DND-41 (cell line): ENCODE results near the gene DNASE2.

Experiments
- ATAC-seq: fragments of 200-7000 bp; cut with Tn5 transposase; 3 replicates; pipeline ENCODE4 v1.9.1; 2021; ENCODE audit warnings: low read depth; ENCODE audit not compliant: insufficient read depth
- DNase-seq: peaks from one replicate; pipeline ENCODE4 v3.0.0-alpha.2; 2020
- H2AFZ ChIP-seq: 2 replicates; pipeline ENCODE4 v1.6.0; 2012; ENCODE audit warnings: low read depth, low read length
- H3K27ac ChIP-seq: 2 replicates; pipeline ENCODE4 v1.5.1; 2012; ENCODE audit warnings: low read length, inconsistent platforms
- H3K27me3 ChIP-seq: fragments of 200-600 bp; sonication (generic); 2 replicates; pipeline ENCODE4 v1.6.0; 2012; ENCODE audit warnings: low read length, mild to moderate bottlenecking, inconsistent platforms; ENCODE audit not compliant: insufficient read depth, poor library complexity
- H3K36me3 ChIP-seq: 2 replicates; pipeline ENCODE4 v1.5.1; 2012; ENCODE audit warnings: low read length, inconsistent platforms; ENCODE audit not compliant: insufficient read depth
- H3K4me1 ChIP-seq: 2 replicates; pipeline ENCODE4 v1.5.1; 2012; ENCODE audit warnings: mild to moderate bottlenecking, low read length; ENCODE audit not compliant: insufficient read depth
- H3K4me2 ChIP-seq: 2 replicates; pipeline ENCODE4 v1.6.0; 2012; ENCODE audit warnings: mild to moderate bottlenecking, moderate library complexity, low read length, inconsistent platforms; ENCODE audit not compliant: insufficient read depth
- H3K4me3 ChIP-seq, 2 experiments: fragments of 200-600 bp in 1 of 2; shearing (Covaris generic) in 1 of 2; 2 replicates each; pipeline ENCODE4 v1.5.1; 2012 to 2016; ENCODE audit warnings: inconsistent platforms in 2 of 2, low read length in 2 of 2, mild to moderate bottlenecking in 2 of 2, low read depth in 1 of 2, moderate library complexity in 1 of 2
- H3K79me2 ChIP-seq: 2 replicates; pipeline ENCODE4 v1.6.0; 2012; ENCODE audit warnings: low read length, inconsistent platforms; ENCODE audit not compliant: insufficient read depth
- H3K9ac ChIP-seq: 2 replicates; pipeline ENCODE4 v1.6.0; 2012; ENCODE audit warnings: low read depth, mild to moderate bottlenecking, inconsistent platforms, low read length, moderate library complexity
- H3K9me3 ChIP-seq: 2 replicates; pipeline ENCODE4 v1.5.1; 2012; ENCODE audit warnings: low read length, moderate library complexity, mild to moderate bottlenecking, inconsistent platforms; ENCODE audit not compliant: insufficient read depth, severe bottlenecking
- H4K20me1 ChIP-seq: 2 replicates; pipeline ENCODE4 v1.6.0; 2012; ENCODE audit warnings: low read length; ENCODE audit not compliant: insufficient read depth
- EZH2 ChIP-seq: IDR thresholded peaks from 3 replicates; pipeline ENCODE4 v1.6.1; 2012; ENCODE audit warnings: borderline replicate concordance, low read depth, mild to moderate bottlenecking, moderate library complexity, low read length, inconsistent platforms; ENCODE audit not compliant: severe bottlenecking
- TF ChIP-seq, protein P1 (sequence below): IDR thresholded peaks from 2 replicates; pipeline ENCODE4 v1.5.1; 2012; ENCODE audit warnings: borderline replicate concordance, low read length, moderate library complexity, mild to moderate bottlenecking; ENCODE audit not compliant: poor library complexity, severe bottlenecking; ENCODE audit errors: extremely low read depth

Gene DNASE2, protein sequence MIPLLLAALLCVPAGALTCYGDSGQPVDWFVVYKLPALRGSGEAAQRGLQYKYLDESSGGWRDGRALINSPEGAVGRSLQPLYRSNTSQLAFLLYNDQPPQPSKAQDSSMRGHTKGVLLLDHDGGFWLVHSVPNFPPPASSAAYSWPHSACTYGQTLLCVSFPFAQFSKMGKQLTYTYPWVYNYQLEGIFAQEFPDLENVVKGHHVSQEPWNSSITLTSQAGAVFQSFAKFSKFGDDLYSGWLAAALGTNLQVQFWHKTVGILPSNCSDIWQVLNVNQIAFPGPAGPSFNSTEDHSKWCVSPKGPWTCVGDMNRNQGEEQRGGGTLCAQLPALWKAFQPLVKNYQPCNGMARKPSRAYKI

DNA sequence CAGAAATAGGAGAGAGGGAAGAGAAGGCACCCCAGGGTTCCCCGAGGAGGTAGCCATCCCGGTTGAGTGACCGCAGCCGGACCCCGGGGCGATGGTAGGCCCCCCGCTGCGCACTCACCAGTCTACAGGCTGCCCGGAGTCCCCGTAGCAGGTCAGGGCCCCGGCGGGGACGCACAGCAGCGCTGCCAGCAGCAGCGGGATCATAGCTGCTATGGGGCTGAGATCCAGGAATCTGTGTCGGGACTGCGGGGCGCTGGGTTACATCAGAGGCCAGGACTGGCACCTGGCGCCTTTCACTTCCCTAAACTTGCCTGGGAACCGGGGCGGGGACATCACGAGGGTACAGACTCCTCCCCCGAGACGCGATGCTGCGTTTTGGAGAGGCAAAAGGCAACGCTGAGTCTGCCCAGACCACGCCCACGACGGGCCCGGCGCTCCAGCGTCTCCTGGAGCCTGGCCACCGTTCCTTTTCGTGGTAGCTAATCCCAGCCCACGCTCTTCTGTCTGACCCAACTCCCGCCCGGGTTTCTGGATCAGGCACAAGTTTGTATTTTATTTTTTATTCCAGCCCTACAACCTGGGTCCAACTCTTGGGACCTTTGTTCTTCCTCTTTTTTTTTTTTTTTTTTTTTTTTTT lies at the start of gene DNASE2:
Gene DNASE2, minus strand, starts transcription at position 278 of the 637 bp plus-strand sequence. Its CDS starts 74 bp downstream, at position 204.
- H2AFZ ChIP-seq = peak within 1 kb of the TSS; percentile 98
- peak within 1 kb of the TSS; percentile 92 for H3K9ac ChIP-seq
- peaks cover 5% of the 10 kb centered on the region for H3K9me3 ChIP-seq
- peak within 1 kb of the TSS; percentile 85 for H3K27ac ChIP-seq
- no peaks in the 10 kb centered on the region for H4K20me1 ChIP-seq
- peak within 1 kb of the TSS; percentile 91 to 98 for H3K4me3 ChIP-seq
- H3K36me3 ChIP-seq = peaks cover 14% of the 10 kb centered on the region
- DNase-seq (peak; percentile 96), ATAC-seq (peak; percentile 98)
- no peaks in the 10 kb centered on the region for H3K27me3 ChIP-seq
- TF ChIP-seq, protein P1, sequence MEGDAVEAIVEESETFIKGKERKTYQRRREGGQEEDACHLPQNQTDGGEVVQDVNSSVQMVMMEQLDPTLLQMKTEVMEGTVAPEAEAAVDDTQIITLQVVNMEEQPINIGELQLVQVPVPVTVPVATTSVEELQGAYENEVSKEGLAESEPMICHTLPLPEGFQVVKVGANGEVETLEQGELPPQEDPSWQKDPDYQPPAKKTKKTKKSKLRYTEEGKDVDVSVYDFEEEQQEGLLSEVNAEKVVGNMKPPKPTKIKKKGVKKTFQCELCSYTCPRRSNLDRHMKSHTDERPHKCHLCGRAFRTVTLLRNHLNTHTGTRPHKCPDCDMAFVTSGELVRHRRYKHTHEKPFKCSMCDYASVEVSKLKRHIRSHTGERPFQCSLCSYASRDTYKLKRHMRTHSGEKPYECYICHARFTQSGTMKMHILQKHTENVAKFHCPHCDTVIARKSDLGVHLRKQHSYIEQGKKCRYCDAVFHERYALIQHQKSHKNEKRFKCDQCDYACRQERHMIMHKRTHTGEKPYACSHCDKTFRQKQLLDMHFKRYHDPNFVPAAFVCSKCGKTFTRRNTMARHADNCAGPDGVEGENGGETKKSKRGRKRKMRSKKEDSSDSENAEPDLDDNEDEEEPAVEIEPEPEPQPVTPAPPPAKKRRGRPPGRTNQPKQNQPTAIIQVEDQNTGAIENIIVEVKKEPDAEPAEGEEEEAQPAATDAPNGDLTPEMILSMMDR = peak; percentile 2
- no peak for TF ChIP-seq EZH2
- peak within 1 kb of the TSS; percentile 91 for H3K4me2 ChIP-seq
- H3K4me1 ChIP-seq = peaks cover 24% of the 10 kb centered on the region
- H3K79me2 ChIP-seq = peaks cover 18% of the 10 kb centered on the region

DNA sequence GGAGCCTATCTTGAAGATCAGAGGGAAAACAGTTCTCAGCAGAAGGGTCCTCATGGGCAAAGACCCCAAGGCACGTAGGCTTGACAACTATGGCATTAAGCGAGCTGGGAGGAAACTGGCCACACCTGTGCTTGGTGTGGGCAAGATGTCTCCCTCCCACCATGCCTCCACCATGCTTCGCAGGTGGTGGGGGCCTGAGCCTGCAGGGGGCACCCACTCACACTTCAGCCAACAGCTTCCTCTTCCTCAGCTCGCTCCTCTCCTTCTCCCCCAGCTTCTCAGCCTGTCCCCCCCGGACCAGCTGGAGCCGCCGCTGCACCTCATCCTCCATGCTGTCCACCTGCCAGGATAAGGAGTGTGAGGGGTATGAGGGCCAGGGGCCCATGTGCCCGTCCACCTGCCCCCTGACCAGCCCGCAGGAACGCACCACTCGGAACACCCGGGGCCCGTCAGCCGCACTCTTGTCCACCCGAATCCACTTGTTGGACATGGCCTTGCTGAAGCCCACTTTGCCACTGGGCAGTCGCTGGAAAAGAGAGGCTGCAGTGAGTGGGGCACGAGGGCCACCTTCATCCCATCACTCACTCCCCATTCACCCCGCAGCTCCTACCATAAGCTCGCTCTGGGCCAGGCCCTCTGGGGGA lies 48.9 kb upstream of the DNASE2 start:
- TF ChIP-seq, protein P1 = peak; percentile 37
- TF ChIP-seq EZH2 = no peak
- Histone ChIP-seq H3K4me3 (no peak overlapping the region), H3K9ac (no peak overlapping the region), H3K9me3 (no peaks in the 10 kb centered on the region), H3K4me1 (peaks cover 36% of the 10 kb centered on the region), H3K36me3 (peaks cover 65% of the 10 kb centered on the region), H4K20me1 (peaks cover 26% of the 10 kb centered on the region), H3K27ac (no peak overlapping the region; the same call in 1 of the 2 replicates), H3K4me2 (peak overlapping the region; percentile 11; the same call in 1 of the 2 replicates), H3K27me3 (no peaks in the 10 kb centered on the region), H3K79me2 (peaks cover 54% of the 10 kb centered on the region), H2AFZ (no peak overlapping the region)
- DNase-seq (no peak), ATAC-seq (no peak)

DNA sequence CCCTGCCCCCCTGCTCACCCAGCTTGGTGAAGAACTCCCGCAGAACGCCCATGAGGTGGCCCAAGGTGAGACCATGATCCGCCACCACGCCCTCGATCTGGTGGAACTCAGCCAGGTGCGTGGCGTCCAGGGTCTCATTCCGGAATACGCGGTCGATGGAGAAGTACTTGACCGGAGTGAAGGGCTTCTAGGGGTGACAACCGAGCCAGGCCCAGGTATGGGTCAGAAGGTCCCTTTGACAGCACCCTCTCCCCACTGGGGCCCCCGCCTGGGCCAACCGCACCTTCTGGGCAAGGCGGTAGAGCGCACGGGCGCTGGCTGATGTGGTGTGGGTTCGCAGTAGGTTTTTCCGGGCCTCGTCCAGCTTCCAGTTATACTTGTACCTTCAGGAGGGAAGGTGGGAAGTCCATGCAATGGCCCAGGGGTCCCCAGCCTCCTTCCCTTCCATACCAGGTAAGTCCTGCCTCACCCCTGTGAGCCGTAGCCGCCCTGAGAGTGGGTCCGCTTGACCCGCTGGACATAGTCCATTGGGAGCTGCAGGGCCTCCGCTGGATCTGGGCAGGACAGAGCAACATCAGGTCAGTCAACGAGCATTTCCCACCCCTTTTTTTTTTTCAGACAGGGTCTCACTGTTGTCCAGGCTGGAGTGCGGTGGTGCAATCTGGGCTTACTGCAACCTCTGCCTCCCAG lies 43.5 kb upstream of the DNASE2 start:
- DNase-seq = no peak
- Histone ChIP-seq H3K36me3 (peaks cover 70% of the 10 kb centered on the region), H2AFZ (no peak overlapping the region), H3K4me2 (no peak overlapping the region), H3K27ac (no peak overlapping the region), H3K27me3 (no peaks in the 10 kb centered on the region), H3K4me3 (no peak overlapping the region), H3K9ac (peak overlapping the region; percentile 12; the same call in 1 of the 2 replicates), H4K20me1 (peaks cover 15% of the 10 kb centered on the region; the same call in 1 of the 2 replicates), H3K9me3 (no peaks in the 10 kb centered on the region), H3K4me1 (no peaks in the 10 kb centered on the region), H3K79me2 (peaks cover 9% of the 10 kb centered on the region)
- TF ChIP-seq EZH2 = no peak
- TF ChIP-seq, protein P1 = no peak
- ATAC-seq = no peak
